ENCODE results near the gene COQ8B.

Gene COQ8B

DNA sequence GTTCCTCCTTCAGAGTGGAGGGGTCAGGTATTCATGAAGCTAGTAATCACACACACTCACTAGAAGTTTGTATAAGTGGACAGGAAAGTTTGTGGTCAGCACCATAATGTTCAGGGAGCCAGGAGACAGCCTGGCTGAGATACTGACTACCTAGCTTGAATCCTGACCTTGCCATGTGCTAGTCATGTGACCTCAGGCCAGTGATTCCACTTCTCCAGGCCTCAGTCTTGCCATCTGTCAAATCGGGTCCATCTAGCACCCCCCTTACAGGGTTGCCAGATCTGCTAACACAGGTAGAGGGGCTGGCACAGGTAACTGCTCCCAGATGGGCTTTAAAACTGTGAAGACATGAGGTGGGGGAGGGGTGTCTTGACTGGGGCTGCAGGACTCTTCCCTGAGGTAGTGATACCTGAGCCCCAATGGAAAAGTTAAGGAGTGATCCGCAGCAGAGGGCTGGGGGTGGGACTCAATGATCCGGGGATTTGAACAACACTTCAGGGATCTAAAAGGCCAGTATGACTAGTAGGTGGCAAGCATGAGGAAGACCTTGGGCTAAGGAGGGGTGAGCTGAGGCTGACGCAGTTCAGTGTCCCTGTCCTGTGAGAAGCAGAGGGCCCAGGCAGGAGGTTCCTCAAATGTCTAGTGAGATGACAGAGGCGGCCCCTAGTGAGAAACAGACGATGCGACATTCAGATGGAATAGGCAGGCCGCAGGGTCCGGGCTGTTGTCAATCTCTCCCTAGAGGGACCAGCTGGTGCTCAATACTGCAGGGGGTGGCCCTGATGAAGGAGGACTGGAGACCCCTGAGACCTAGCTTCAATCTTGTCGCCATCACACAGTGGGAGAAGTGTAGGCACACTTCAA is 25.1 kb upstream of the COQ8B start:
- Histone ChIP-seq H3K9me3 (ENCODE audit: insufficient read depth, low read length) (no peaks in the 10 kb centered on the region), H3K4me1 (ENCODE audit: insufficient read depth, insufficient read length) (peaks cover 17% of the 10 kb centered on the region), H3K9ac (ENCODE audit: insufficient read length, low read depth) (no peak overlapping the region), H3K4me3 (ENCODE audit: insufficient read length, low read depth) (no peak overlapping the region), H3K36me3 (ENCODE audit: insufficient read depth, insufficient read length, low read length) (peaks cover 40% of the 10 kb centered on the region), H3K27me3 (ENCODE audit: insufficient read depth, insufficient read length) (no peaks in the 10 kb centered on the region)
- TF ChIP-seq SUZ12 (IDR thresholded peaks at IDR 0.05; ENCODE audit: extremely low read depth, insufficient read depth, insufficient read length) (no peak), YY1 (IDR thresholded peaks at IDR 0.05; ENCODE audit: insufficient read depth, insufficient read length) (no peak), ZNF274 (IDR thresholded peaks at IDR 0.05; ENCODE audit: low read depth, low read length) (no peak)
- DNase-seq (ENCODE audit: low read depth, low spot score) = no peak

DNA sequence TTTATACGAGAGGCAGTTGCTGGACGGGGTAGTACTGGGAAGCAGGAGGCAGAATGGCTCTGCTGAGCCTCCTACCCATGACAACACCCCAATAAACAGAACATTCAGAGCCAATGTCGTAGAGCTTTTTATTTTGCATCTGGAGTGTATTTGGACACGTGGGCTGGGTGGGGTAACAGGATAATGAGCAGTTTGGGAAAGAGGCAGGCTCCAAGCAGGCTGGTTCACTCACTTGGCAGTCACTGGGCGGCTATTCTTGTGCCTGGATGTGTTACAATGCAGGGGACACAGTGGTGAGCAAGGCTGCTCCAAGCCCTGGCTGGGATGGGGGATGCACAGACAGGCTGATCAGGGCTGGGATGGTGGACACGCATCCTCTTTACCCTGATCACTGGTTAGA is 24.1 kb upstream of the COQ8B start:
- no peak overlapping the region for H3K9ac ChIP-seq (ENCODE audit: insufficient read length, low read depth)
- no peaks in the 10 kb centered on the region for H3K9me3 ChIP-seq (ENCODE audit: insufficient read depth, low read length)
- TF ChIP-seq YY1 (IDR thresholded peaks at IDR 0.05; ENCODE audit: insufficient read depth, insufficient read length) (no peak), SUZ12 (IDR thresholded peaks at IDR 0.05; ENCODE audit: extremely low read depth, insufficient read depth, insufficient read length) (no peak), ZNF274 (IDR thresholded peaks at IDR 0.05; ENCODE audit: low read depth, low read length) (no peak)
- no peak for DNase-seq (ENCODE audit: low read depth, low spot score)
- H3K27me3 ChIP-seq (ENCODE audit: insufficient read depth, insufficient read length) = no peaks in the 10 kb centered on the region
- H3K4me3 ChIP-seq (ENCODE audit: insufficient read length, low read depth) = no peak overlapping the region
- H3K36me3 ChIP-seq (ENCODE audit: insufficient read depth, insufficient read length, low read length) = peaks cover 42% of the 10 kb centered on the region
- peaks cover 17% of the 10 kb centered on the region for H3K4me1 ChIP-seq (ENCODE audit: insufficient read depth, insufficient read length)

DNA sequence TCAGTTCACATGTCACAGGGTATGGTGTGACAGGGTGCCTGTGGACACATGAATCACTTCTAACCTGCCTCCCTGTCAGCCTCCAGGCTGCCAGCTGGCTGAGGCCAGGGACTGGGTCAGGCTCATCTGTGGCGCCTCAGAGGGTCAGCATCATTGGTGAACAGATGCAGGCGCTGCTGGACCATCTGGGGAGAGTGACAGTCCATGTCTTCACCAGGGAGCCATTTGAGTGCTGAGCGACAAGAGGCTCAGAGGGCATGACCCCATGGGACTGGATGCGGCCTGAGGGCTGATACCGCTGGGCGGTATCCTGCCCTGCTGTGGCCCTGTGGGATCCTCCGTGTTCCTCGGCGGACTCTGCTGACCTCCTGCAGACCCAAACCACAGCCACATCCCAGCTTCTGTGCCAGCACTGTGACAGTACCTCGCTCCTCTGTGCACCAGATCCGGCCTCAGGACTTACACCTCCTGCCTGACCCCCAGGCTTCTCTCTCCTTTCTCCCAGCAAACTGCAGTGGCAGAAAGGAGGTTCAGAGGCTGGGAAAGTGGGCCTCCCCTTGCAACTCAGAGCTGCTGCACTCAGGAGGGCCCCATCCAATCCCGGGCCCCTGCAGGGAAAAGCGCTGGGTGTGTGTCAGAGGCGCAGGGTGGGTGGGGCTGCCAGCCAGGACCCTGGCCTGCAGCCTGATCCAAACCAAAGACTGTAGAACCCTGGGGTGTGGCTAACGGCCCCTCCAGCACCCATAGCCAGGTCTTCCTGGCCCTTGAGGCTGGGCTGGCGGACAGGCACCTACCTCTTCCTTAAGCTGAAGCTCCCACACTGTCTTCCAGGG is 23.4 kb upstream of the COQ8B start:
- Histone ChIP-seq H3K27me3 (ENCODE audit: insufficient read depth, insufficient read length) (no peaks in the 10 kb centered on the region), H3K4me3 (ENCODE audit: insufficient read length, low read depth) (no peak overlapping the region), H3K36me3 (ENCODE audit: insufficient read depth, insufficient read length, low read length) (peaks cover 48% of the 10 kb centered on the region), H3K9me3 (ENCODE audit: insufficient read depth, low read length) (no peaks in the 10 kb centered on the region), H3K4me1 (ENCODE audit: insufficient read depth, insufficient read length) (peaks cover 17% of the 10 kb centered on the region), H3K9ac (ENCODE audit: insufficient read length, low read depth) (no peak overlapping the region)
- DNase-seq (ENCODE audit: low read depth, low spot score) = no peak
- no peak for TF ChIP-seq YY1 (IDR thresholded peaks at IDR 0.05; ENCODE audit: insufficient read depth, insufficient read length)

DNA sequence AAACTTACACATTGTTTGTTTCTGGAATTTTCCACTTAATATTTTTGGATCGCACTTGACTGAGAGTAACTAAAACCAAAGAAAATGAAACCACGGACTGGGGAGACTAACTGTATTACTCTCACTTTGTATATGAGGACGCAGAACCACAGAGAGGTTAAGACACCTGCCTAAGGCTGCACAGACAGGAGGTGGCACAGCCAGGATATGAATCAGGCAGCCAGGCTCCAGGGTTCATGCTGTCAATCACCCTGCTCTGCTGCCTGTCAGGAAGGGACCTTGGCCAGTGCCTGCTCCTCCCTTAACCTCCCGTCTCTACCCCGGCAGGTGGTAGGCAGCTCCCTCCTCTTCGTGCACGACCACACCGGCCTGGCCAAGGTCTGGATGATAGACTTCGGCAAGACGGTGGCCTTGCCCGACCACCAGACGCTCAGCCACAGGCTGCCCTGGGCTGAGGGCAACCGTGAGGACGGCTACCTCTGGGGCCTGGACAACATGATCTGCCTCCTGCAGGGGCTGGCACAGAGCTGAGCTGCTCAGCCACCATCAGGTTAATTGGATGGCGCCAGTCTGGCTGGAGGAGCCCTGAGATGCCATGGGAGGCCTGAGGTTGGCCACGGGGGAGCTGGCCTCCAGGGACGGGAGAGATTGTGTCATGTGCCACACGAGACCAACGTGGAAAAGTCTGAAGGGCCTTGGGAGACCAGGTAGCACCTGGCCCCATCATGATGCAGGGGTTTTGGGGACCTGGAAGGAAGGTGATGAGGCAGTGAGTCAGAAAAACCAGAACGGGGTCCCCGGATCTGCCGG is 22.5 kb upstream of the COQ8B start:
- TF ChIP-seq ZNF274 (IDR thresholded peaks at IDR 0.05; ENCODE audit: low read depth, low read length) = no peak
- no peak for TF ChIP-seq YY1 (IDR thresholded peaks at IDR 0.05; ENCODE audit: insufficient read depth, insufficient read length)
- no peak for TF ChIP-seq SUZ12 (IDR thresholded peaks at IDR 0.05; ENCODE audit: extremely low read depth, insufficient read depth, insufficient read length)
- DNase-seq (ENCODE audit: low read depth, low spot score) = no peak
- H3K27me3 ChIP-seq (ENCODE audit: insufficient read depth, insufficient read length) = no peaks in the 10 kb centered on the region
- H3K4me3 ChIP-seq (ENCODE audit: insufficient read length, low read depth) = no peak overlapping the region
- H3K36me3 ChIP-seq (ENCODE audit: insufficient read depth, insufficient read length, low read length) = peaks cover 51% of the 10 kb centered on the region
- peaks cover 14% of the 10 kb centered on the region for H3K4me1 ChIP-seq (ENCODE audit: insufficient read depth, insufficient read length)
- H3K9ac ChIP-seq (ENCODE audit: insufficient read length, low read depth) = no peak overlapping the region
- no peaks in the 10 kb centered on the region for H3K9me3 ChIP-seq (ENCODE audit: insufficient read depth, low read length)

DNA sequence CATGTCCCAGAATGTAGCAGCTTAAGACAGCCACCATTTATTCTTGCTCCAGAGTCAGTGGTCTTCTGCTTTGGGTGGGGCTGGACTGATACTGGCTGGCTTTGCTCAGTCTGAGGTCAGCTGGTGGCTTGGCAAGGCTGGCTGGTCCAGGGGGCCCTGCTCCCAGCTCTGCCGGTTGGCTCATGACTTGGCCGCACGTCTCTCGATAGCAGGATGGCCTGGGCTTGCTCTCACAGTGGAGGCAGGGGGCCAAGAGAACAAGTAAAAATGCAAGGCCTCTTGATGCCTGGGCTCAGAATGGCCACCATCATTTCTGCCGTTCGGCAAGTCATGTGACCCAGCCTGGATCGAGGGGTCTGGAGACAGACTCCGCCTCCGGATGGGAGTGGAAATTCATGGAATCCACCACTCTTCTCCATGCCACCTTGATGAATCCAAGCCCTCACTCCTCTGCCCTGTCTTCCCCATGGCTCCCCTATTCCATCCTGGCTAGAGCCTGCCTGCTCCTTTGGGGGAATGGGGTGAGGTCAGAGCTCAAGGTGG is 20.5 kb upstream of the COQ8B start:
- no peaks in the 10 kb centered on the region for H3K27me3 ChIP-seq (ENCODE audit: insufficient read depth, insufficient read length)
- TF ChIP-seq SUZ12 (IDR thresholded peaks at IDR 0.05; ENCODE audit: extremely low read depth, insufficient read depth, insufficient read length) (no peak), YY1 (IDR thresholded peaks at IDR 0.05; ENCODE audit: insufficient read depth, insufficient read length) (no peak), ZNF274 (IDR thresholded peaks at IDR 0.05; ENCODE audit: low read depth, low read length) (no peak)
- no peak overlapping the region for H3K4me3 ChIP-seq (ENCODE audit: insufficient read length, low read depth)
- peaks cover 48% of the 10 kb centered on the region for H3K36me3 ChIP-seq (ENCODE audit: insufficient read depth, insufficient read length, low read length)
- peaks cover 7% of the 10 kb centered on the region for H3K4me1 ChIP-seq (ENCODE audit: insufficient read depth, insufficient read length)
- DNase-seq (ENCODE audit: low read depth, low spot score) = no peak
- no peak overlapping the region for H3K9ac ChIP-seq (ENCODE audit: insufficient read length, low read depth)
- H3K9me3 ChIP-seq (ENCODE audit: insufficient read depth, low read length) = no peaks in the 10 kb centered on the region

DNA sequence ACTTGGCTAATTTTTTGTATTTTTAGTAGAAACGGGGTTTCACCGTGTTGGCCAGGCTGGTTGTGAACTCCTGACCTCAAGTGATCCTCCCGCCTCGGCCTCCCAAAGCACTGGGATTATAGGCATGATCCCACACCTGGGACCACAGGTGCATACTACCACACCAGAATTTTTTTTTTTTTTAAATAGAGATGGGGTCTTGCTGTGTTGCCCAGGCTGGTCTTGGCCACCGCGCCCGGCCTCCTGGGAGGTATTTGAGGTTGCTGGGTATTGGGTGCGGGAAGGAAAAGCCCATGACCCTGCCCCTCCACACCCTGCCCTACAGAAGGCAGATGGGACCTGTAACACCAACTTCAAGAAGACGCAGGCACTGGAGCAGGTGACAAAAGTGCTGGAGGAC is 20.0 kb upstream of the COQ8B start:
- DNase-seq (ENCODE audit: low read depth, low spot score) = no peak
- Histone ChIP-seq H3K4me3 (ENCODE audit: insufficient read length, low read depth) (no peak overlapping the region), H3K9me3 (ENCODE audit: insufficient read depth, low read length) (no peaks in the 10 kb centered on the region), H3K9ac (ENCODE audit: insufficient read length, low read depth) (no peak overlapping the region), H3K27me3 (ENCODE audit: insufficient read depth, insufficient read length) (no peaks in the 10 kb centered on the region), H3K4me1 (ENCODE audit: insufficient read depth, insufficient read length) (peaks cover 4% of the 10 kb centered on the region), H3K36me3 (ENCODE audit: insufficient read depth, insufficient read length, low read length) (peaks cover 44% of the 10 kb centered on the region)
- TF ChIP-seq ZNF274 (IDR thresholded peaks at IDR 0.05; ENCODE audit: low read depth, low read length) (no peak), YY1 (IDR thresholded peaks at IDR 0.05; ENCODE audit: insufficient read depth, insufficient read length) (no peak), SUZ12 (IDR thresholded peaks at IDR 0.05; ENCODE audit: extremely low read depth, insufficient read depth, insufficient read length) (no peak)

Data from NT2/D1 (cell line).